Kidney tubule cell (primary cell): ENCODE data around the gene TMEM272.

Experiments used
- DNase-seq: peaks from one replicate; pipeline ENCODE4 v3.0.0-alpha.2; 2018; ENCODE audit warnings: low spot score

TMEM272 gene

GRCh38 chr13:51849145-51850101 is 4.4 kb upstream of the TMEM272 start:
- no peak for DNase-seq

- DNase-seq, result no peak
Observed at GRCh38 chr13:51848674-51849073, 3.7 kb upstream of the TMEM272 start.

DNA sequence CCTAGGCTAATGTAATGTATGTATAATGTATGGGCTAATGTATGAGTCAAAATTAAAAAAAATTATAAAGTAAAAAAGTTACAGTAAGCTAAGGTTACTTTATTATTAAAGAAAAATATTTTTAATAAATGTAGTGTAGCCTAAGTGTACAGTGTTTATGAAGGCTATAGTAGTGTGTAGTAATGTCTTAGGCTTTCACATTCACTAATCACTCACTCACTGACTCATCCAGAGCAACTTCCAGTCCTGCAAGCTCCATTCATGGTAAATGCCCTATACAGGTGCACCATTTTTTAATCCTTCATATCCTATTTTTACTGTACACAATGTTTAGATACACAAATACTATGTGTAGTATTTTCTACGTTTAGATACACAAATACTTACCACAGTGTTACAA is 1.8 kb upstream of the TMEM272 start:
- no peak for DNase-seq

DNA sequence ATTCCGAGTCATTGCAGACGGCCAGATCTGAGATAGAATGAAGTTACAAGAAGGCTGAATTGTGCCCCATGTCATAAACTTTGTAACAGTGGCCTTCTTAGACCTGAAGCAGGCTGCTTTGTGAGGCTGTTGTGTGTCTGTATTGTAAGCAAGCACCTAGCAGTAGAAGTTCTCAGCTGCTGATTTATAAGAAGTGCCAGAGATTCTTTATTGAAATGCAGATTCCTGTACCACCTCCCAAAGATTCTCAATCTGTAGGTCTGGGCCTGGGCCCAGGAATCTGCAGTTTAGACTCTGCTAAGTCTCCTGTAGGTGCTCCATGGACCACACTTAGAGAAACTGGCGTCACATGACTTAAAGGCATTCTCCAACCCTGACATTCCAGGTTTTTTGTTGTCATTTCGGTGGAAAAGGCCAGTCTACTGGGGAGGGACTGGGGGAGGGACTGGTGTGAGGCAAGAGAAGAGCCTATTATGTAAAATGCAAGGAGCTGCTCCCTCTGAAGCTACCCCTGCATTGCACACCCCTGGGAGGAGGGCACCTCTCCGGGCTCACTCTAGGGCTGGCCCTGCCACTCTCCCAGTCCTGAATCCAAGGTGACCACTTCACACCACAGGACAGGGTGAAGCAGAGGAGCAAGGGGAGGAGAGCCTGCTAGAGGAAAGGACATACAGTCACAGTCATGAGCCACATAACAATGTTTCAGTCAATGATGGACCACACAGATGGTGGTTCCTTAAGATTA is 769 bp upstream of the TMEM272 start:
- DNase-seq, result no peak

DNA sequence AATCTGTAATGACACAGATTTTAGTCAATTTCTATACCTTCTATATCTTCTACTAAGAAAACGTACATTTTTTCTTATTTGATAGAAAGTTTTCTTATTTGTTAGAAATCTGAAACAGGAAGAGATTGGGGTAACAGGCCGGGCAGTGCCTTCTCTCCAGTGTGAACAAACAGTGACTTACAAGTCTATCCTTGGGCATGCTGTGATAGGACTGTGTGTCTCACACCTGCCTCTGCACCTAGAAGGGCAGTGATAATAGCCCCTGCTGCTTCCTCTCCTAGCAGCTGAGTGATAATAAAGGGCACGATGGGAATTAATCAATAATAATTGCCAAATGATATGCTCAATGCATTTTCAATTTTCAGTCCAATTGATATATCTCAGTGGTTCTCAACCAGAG is 1.4 kb downstream of the TMEM272 start:
- no peak for DNase-seq

- DNase-seq, result no peak
Observed at GRCh38 chr13:51841732-51842131, 3.2 kb downstream of the TMEM272 start.

DNA sequence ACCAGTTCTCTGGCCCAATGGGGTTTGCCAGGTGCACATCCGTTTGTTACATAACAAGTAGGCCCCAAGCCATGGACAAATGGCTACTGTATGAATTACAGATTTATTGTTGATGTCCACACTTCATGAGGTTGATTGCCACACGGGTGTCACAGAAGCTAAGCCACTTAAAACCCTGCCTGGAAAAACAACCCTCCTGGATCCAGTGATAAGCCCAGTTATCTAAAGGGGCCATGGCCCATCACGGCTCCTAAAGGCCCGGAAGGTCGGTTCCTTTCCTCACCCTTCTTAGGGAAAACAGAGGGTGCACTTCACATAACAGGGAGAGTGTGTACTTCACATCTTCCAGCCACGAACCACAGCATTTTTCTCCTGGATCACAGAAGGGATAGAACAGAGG is 4.1 kb downstream of the TMEM272 start:
- DNase-seq, result no peak

DNA sequence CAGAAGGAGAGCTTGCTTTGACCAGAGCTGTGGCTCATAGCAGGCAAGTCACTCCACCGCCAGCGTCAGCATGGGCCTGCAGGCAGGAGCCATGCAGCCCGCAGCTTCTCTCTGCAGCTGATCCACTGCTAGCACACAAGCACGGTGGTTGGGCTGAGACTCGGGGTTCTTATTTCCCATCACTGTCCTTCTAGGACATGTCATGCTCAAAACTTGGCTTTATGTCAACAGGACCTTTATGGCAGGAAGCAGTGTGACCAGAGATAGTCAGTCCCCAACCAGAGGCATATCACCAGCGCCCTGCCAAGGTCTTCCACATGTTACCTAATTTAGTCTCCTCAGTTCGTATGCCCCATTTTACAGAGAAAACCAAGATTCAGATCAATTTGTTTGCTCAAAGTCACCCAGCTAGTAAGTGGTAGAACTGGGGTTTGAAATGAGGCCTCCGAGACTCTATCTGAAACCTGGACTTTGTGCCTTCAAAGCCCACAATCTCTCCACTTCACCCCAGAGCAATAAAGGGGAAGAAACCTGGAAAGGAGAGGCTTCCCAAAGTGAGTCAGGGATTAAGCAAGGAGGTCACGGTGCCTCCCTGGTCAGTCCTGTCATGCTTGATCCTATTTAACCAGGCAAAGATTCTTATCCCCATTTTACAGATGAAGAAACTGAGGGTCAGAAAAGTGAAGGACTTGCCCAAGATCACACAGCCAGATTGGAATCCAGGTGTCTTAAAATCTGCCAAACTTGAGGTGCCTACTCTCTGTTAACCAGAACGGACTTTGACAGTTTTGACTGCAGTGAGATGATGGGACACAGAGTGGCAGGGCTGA is 5.1 kb downstream of the TMEM272 start:
- no peak for DNase-seq

- DNase-seq, result peak; percentile 30
Observed at GRCh38 chr13:51838240-51838846, 6.6 kb downstream of the TMEM272 start.

DNA sequence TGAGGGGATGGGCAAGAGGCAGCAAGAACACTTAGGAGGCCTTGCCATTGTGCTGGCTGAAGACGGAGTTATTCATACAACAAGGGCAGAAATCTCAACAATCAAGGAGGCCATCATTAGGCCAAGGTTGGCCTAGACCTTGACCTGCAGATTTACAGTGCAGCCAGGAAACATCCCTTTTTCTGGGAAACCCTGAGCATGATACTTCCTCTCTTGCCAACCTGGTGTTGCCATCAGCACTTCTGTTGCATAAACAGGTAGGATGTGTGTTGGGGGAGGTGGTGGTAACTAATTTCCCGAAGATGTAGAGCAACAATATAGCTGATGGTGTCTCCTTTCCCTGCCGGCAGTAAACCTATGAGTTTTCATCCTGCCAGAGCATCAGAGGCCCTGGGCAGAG is 8.0 kb downstream of the TMEM272 start:
- no peak for DNase-seq

- no peak for DNase-seq
Observed at GRCh38 chr13:51834581-51835171, 10.3 kb downstream of the TMEM272 start.

DNA sequence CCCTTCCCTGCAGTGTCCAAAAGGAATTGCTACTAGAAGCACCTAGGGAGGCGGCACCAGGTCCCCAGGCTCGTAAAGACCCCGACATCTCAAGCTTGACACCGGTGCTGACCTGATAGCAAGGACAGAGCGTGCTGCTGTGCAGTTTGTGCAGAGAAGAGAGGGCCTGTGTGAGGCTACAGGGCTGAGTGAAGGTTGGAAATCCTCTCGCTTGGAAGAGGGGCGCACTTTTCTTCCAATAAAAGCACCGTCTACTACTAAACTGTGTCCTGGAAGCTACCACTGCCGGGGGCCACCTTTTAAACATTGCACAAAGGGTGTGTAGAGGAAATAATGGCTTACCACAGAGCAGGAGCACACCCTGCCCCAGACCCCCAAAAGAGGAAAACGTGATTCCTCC is 11.0 kb downstream of the TMEM272 start:
- DNase-seq, result no peak

DNA sequence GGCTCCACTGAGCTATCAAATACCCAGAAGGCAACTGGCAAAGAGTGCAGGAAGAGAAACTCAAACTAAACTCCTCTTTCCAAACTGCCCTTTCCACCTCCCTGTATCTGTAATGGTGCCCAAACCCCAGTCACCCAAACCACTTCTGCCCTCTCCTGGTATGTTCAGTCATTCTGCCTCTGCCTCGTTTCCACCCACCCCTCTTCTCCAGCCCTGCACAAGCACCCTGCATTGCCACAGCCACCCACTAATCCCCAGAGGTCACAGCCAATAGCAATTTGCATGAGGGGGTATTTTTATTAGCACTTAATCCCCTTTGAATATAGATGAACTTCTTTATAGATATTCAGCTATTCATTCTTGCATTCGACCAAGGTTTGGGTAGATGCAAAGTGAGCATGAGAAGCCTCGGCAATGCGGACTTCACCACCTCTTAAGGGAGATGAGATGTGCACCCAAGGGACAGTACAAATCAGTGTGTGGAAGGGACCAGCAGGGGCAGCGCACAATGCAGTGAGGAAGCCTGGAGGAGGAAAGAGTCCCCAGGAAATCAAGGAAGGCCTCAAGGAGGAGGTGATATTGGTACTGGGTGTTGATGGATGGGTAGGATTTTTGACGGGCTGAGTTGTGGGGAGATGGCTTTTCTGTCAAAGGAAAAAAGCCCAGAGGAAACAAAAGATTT is 12.4 kb downstream of the TMEM272 start:
- DNase-seq, result no peak

DNA sequence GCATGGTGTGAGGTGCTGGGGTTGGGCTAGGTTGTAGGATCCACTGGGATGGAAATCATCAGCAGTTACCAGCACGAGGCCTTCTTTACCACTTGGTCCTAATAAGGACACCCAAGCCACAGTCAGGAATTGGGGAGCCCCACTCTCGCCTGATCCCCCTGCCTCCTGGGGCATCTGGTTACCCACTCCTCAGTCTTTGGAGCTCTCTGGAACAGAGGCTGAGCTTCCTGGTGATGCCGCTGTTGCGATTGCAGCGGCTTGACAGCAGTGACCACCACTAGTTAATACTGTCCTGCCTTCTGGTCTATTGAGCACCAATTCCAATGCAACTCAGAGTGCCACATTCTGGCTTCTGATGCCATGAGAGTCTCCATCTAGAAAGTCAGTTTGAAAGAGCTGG is 13.5 kb downstream of the TMEM272 start:
- no peak for DNase-seq

DNA sequence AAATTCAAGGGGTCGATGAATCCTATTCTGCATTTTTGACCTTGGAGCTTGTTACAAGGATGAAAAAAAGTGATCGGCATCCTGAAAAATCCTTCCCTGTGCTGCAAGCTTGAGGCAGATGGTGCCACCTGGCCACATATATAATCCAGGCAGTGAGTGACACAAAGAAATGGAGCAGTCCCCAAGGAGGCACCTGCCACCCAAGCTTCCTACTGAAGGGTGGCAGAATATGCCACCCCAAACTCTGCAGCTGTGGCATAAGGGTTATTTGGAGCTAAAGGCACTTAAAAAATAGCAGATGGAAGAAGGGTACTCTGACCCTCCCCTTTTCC is 15.4 kb downstream of the TMEM272 start:
- DNase-seq, result no peak

- DNase-seq, result no peak
Observed at GRCh38 chr13:51828730-51829567, 16.0 kb downstream of the TMEM272 start.

DNA sequence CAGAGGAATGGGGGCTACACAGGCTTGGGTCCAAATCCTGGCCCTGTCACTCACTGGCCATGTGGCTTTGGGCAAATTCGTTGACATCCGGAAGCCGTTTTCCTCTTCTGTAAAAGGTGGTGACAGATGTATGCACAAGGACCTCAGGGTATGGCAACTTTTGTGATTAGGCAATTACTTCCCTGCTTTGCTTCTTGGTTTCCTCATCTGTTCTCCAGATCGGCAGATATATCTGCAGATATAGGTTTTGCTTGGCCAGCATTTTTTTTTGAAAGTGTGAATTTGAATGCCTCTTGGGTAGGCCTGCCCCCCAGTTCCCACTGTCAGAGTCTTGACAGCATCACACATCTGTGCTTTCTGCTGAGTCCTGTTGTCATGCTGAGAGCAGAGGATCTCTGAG is 17.7 kb downstream of the TMEM272 start:
- DNase-seq, result no peak

DNA sequence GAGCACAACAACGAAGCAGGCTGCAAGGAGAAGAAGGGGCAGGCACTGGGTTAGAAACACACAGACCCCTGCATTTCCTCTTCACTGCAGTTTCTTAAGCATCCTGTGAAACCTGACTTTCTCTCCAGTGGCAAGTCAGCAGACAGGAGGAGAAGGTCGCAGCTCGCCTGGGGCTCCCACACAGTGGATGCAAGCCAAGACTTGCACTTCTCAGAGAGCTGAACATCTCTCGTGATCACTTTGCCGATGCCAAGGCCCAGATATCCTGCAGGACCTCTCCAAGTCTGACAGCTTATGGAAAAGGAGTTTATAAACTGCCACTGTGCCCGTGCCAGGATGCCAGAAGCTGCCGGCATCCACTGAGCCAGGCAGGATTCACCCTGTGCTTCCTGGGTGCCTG is 18.4 kb downstream of the TMEM272 start:
- no peak for DNase-seq

DNA sequence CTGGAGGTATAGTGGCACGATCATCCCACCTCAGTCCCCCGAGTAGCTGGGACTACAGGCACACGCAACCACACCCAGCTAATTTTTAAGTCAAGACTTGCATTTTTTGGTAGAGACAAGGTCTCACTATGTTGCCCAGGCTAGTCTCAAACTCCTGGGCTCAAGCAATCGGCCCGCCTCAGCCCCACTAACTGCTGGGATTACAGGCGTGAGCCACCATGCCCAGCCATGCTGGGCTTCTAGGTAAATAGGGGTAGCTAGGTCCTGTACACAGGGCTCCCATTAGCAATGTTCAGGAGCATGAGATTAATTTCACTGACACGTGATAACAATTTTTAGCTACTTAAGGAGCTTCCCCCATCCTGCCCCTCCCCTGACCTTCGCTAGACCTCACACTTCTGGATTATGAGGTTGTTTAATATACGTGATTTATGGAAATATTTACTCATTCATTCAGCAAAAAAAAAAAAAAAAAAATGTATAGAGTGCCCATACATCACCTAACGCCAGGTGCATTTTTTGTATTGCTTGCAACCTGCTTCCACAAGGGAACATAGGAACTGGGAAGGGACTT is 19.2 kb downstream of the TMEM272 start:
- DNase-seq, result no peak

GRCh38 chr13:51825165-51825592 is 19.8 kb downstream of the TMEM272 start:
- no peak for DNase-seq
